Stimulated activated CD4-positive, alpha-beta T cell treated with anti-CD3 and anti-CD28 coated beads, Interleukin-12 subunit alpha, Interleukin-12 subunit beta, amount 100 ng/mL, for 48 hours (primary cell): ENCODE data around the gene CNKSR1.
"Not testable (repeated sequence)": the region's sequence is repeated elsewhere in the genome, so short reads cannot be mapped to it uniquely, and the experiment has no call there.

Experiments used
- DNase-seq, 3 donors: peaks; one replicate each; pipeline ENCODE4 v3.0.0-alpha.2; 2020; ENCODE audit warnings: low read depth in 2 of 3, low spot score in 1 of 3

The CNKSR1 gene

GRCh38 chr1:26224606-26225005 is 47.3 kb downstream of the CNKSR1 start:
- DNase-seq: no peak

- DNase-seq: peak in 1 of 3 donors; percentile 42
Observed at GRCh38 chr1:26225033-26225831, 47.9 kb downstream of the CNKSR1 start.

GRCh38 chr1:26230682-26231081 is 53.4 kb downstream of the CNKSR1 start:
- DNase-seq: not testable (repeated sequence)

- peak; percentile 98 for DNase-seq
Observed at GRCh38 chr1:26233903-26234643, 56.8 kb downstream of the CNKSR1 start, which contains the start of gene CEP85. Gene CEP85, plus strand, starts transcription at chr1:26234200. Its CDS starts 5,584 bp downstream, at chr1:26239784.

GRCh38 chr1:26234644-26235370 is 57.5 kb downstream of the CNKSR1 start:
- peak in 1 of 3 donors; percentile 5 for DNase-seq

- DNase-seq: no peak
Observed at GRCh38 chr1:26237230-26237966, 60.1 kb downstream of the CNKSR1 start.
